Fibroblast of villous mesenchyme (primary cell): ENCODE results near the gene MBOAT1. TPM values are rescaled to one million over a fixed set of nuclear protein-coding genes. Genes with fewer than 3 reads are reported as not detected.
"Not testable (repeated sequence)": the region's sequence is repeated elsewhere in the genome, so short reads cannot be mapped to it uniquely, and the experiment has no call there.

ENCODE experiments used
- DNase-seq: peaks from one replicate; pipeline ENCODE4 v3.0.0-alpha.2; 2010; ENCODE audit warnings: low read depth
- H3K4me3 ChIP-seq: 2 replicates; pipeline ENCODE4 v1.5.1; 2011; ENCODE audit warnings: low read depth, mild to moderate bottlenecking, low read length
- total RNA-seq: library from RNA; depleted of rRNA; stranded (reverse); fragments of >200 nt; gene quantifications from 2 replicates; pipeline ENCODE4 v1.2.3, GENCODE V29; 2012
- TF ChIP-seq, protein P1 (sequence below): IDR thresholded peaks from 2 replicates; pipeline ENCODE4 v1.5.1; 2012; ENCODE audit warnings: low read depth, mild to moderate bottlenecking, low read length; ENCODE audit not compliant: insufficient read depth

The MBOAT1 gene
- total RNA-seq, 1 donor, result 22.9 TPM

DNA sequence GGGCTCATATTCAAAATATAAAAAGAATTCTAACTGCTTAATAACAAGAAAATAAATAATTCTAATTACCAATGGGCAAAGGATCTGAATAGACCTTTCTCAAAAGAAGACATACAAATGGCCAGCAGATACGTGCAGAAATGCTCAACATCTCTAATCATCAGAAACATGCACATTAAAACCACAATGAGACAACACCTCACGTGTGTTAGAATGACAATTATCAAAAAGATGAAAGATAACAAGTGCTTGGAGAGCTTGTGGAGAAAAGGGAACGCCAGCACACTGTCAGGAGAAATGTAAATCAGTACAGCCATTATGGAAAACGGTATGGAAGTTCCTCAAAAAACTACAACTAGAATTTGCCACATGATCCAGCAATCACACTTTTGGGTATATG lies 53.6 kb downstream of the MBOAT1 start:
- no peak for DNase-seq
- no peak overlapping the region for H3K4me3 ChIP-seq
- TF ChIP-seq, protein P1, sequence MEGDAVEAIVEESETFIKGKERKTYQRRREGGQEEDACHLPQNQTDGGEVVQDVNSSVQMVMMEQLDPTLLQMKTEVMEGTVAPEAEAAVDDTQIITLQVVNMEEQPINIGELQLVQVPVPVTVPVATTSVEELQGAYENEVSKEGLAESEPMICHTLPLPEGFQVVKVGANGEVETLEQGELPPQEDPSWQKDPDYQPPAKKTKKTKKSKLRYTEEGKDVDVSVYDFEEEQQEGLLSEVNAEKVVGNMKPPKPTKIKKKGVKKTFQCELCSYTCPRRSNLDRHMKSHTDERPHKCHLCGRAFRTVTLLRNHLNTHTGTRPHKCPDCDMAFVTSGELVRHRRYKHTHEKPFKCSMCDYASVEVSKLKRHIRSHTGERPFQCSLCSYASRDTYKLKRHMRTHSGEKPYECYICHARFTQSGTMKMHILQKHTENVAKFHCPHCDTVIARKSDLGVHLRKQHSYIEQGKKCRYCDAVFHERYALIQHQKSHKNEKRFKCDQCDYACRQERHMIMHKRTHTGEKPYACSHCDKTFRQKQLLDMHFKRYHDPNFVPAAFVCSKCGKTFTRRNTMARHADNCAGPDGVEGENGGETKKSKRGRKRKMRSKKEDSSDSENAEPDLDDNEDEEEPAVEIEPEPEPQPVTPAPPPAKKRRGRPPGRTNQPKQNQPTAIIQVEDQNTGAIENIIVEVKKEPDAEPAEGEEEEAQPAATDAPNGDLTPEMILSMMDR, result no peak

DNA sequence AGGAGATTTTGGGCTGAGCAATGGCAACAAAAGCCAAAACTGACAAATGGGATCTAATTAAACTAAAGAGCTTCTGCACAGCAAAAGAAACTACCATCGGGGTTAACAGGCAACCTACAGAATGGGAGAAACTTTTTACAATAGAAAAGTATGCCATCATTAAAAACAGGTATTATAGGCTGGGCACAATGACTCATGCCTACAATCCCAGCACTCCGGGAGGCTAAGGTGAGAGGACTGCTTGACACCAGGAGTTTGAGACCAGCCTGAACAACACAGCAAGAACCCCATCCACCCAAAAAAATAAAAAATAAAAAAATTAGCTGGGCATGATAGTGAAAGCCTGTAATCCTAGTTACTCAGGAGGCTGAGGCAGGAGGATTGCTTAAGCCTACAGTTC lies 55.4 kb downstream of the MBOAT1 start:
- H3K4me3 ChIP-seq, result no peak overlapping the region
- TF ChIP-seq, protein P1, result no peak
- DNase-seq, result no peak

DNA sequence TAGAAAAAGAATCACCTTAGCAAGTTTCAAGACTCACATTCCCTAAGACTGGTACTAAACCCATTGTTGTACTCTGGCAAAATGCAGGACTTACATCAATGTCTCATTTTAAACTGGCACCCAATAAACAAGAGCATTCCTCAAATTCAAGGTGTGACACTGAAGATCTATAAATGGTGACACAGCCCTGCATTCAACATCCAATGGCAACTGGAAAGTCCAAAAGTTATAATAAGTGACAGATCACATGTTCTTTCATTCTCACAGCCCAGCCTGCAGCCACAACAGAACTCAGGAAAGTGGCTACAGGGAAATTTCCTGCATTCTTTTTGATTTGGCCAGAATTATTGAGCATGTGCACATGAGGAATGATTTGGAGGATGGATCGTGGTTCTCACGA lies 57.5 kb downstream of the MBOAT1 start:
- DNase-seq, result no peak
- TF ChIP-seq, protein P1, result no peak
- H3K4me3 ChIP-seq, result no peak overlapping the region

DNA sequence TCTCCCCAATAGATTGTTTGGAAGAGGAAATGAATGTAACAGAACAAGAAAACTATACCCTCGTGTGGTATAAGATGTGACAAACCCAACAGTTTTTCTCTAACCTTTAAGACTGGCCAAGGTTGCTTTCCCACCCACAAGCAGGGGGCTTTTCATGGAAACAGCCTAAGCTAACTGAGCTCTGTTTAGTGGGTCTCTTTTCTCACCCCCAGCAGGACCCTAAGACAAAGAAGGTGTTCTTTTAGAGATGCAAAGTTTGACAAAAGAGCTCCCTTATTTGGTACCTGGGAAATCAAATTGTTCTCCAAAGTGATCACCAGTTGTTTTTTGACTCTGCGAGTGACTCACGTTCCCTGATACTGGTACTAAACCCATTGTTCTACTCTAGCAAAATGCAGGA lies 59.1 kb downstream of the MBOAT1 start:
- H3K4me3 ChIP-seq, result no peak overlapping the region
- TF ChIP-seq, protein P1, result no peak
- no peak for DNase-seq

DNA sequence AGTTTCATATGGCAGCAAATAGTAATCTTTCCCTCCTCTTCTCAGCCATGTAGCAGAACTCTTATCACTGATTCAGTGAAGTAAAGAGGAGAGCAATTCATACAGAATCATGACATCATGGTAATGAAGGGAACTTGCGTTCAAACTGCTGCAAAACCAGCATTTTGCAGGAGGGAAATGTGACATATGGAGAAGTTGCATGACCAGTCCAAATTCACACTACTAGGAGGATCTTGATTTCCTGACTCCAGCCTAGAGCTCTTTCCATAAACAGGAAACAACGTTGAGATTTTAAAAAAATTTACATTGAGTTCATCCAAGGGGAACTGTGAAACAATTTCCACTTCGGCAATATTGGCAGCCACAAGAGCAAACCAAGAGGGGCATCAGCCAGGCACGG lies 63.8 kb downstream of the MBOAT1 start:
- no peak overlapping the region for H3K4me3 ChIP-seq
- TF ChIP-seq, protein P1, result no peak
- DNase-seq, result no peak

DNA sequence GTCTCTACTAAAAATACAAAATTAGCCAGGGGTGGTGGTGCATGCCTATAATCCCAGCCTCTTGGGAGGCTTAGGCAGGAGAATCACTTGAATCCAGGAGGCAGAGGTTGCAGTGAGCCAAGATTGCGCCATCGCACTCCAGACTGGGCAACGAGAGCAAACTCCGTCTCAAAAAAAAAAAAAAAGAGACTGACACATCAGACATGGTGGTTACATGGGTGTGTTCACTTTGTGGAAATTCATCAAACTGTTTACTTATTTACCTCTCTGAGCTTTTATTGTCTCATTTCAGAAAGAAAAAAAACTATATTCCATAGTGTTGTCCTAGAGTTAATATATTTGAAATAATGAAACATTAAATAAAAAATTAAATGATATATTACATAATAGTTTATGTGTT lies 64.8 kb downstream of the MBOAT1 start:
- TF ChIP-seq, protein P1, result no peak
- H3K4me3 ChIP-seq, result no peak overlapping the region
- no peak for DNase-seq

DNA sequence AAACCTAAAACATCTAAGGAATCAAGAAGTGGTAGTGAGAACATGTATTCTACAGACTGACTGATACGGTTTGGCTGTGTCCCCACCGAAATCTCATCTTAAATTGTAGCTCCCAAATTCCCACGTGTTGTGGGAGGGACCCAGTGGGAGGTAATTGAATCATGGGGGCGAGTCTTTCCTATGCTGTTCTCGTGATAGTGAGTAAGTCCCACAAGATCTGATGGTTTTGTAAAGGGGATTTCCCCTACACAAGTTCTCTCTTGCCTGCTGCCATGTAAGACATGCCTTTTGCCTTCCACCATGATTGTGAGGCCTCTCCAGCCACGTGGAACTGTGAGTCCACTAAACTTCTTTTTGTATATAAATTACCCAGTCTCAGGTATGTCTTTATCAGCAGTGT lies 65.4 kb downstream of the MBOAT1 start:
- not testable (repeated sequence) for DNase-seq, H3K4me3 ChIP-seq

DNA sequence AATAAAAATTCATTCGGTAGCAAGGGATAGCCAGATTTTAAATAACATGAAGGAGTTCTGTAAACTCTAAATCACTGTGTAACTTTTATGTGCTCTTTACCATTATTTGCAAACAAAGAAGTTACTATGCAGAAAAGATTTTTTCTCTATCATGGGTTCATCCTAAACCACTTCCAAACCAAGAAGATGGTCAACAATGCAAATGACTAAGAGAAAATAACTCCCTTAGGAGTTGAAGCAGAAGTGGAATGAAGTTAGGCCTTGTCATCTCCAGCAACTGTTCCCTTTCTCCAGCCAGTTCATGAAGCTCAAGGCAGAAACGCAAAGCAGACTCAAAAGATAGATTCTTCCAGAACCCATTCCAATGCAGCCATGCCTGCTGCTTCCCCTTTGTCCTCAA lies 66.0 kb downstream of the MBOAT1 start:
- TF ChIP-seq, protein P1, result no peak
- DNase-seq, result no peak
- H3K4me3 ChIP-seq, result no peak overlapping the region
